SHP77 (cell line): ENCODE measurements around the gene SNAI3.

Source experiments
- DNase-seq, 2 experiments: peaks; one replicate each; lab custom pipeline; 2025; lab: John Stamatoyannopoulos, UW

The SNAI3 gene

GRCh38 chr16:88691924-88692560 lies 5.7 kb upstream of the SNAI3 start:
- no peak for DNase-seq

GRCh38 chr16:88691129-88691813 lies 5.0 kb upstream of the SNAI3 start:
- no peak for DNase-seq

GRCh38 chr16:88690341-88691128 lies 4.2 kb upstream of the SNAI3 start:
- no peak for DNase-seq

- DNase-seq, result peak; percentile 40 to 48
These were observed 1.9 kb upstream of the SNAI3 start for GRCh38 chr16:88688013-88688778.

GRCh38 chr16:88687676-88688012 lies 1.3 kb upstream of the SNAI3 start:
- no peak for DNase-seq

GRCh38 chr16:88687254-88687576 lies 908 bp upstream of the SNAI3 start:
- no peak for DNase-seq

- no peak for DNase-seq
These were observed 257 bp downstream of the SNAI3 start for GRCh38 chr16:88686062-88686438.

GRCh38 chr16:88685156-88686061 lies 898 bp downstream of the SNAI3 start:
- no peak for DNase-seq

GRCh38 chr16:88684569-88685155 lies 1.6 kb downstream of the SNAI3 start:
- DNase-seq, result no peak

- DNase-seq, result no peak
These were observed 4.4 kb downstream of the SNAI3 start for GRCh38 chr16:88681709-88682451.

- no peak for DNase-seq
These were observed 5.1 kb downstream of the SNAI3 start for GRCh38 chr16:88681084-88681680.

GRCh38 chr16:88680554-88681083 lies 5.7 kb downstream of the SNAI3 start:
- no peak for DNase-seq

- DNase-seq, result no peak
These were observed 7.9 kb downstream of the SNAI3 start for GRCh38 chr16:88678224-88678979.

GRCh38 chr16:88677721-88678120 lies 8.6 kb downstream of the SNAI3 start:
- DNase-seq, result no peak

- no peak for DNase-seq
These were observed 9.6 kb downstream of the SNAI3 start for GRCh38 chr16:88676502-88677242.

- no peak for DNase-seq
These were observed 12.5 kb downstream of the SNAI3 start for GRCh38 chr16:88673716-88674379.

- DNase-seq, result peak; percentile 61
These were observed 13.5 kb downstream of the SNAI3 start for GRCh38 chr16:88672776-88673175.

- DNase-seq, result no peak
These were observed 14.5 kb downstream of the SNAI3 start for GRCh38 chr16:88671806-88672205.
